ENCODE results near the gene SKAP1.
"Not testable (repeated sequence)": the region's sequence is repeated elsewhere in the genome, so short reads cannot be mapped to it uniquely, and the experiment has no call there.

SKAP1 gene

DNA sequence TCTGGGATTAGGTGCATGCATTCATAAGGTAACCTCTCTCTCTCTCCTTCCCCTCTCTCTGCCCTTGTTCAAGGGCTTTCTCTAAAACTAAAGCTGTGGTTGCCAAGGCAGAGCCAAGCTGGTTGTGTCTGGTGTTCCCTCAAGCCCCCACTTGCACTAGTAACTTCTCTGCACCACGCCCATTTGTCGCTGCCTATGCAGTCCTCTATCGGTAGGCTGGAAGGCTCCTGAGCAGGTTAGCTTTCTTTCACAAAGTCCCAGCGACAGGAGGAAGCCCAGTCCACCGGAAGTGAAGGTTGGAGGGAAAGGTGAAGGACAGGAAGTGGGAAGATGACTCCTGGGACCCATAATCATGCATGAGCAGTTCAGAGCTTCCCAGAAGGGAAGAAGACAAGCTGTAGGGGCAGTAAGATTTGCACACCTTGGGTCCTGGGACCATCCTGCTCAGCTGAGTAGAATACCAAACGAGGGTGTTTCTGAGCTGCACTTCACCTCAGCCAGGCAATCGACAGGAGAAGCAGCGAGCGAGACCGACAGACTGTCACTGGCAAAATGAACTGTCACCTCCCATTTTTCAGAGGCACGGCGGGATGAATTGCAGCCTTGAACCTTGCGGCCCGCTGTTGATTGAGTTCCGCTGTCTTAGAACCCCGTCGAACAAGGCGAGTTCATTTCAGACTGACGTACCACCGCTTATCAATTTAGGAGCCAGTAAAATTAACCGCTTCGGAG, 14.7 kb upstream of the SKAP1 start:
- no peak for DNase-seq

DNA sequence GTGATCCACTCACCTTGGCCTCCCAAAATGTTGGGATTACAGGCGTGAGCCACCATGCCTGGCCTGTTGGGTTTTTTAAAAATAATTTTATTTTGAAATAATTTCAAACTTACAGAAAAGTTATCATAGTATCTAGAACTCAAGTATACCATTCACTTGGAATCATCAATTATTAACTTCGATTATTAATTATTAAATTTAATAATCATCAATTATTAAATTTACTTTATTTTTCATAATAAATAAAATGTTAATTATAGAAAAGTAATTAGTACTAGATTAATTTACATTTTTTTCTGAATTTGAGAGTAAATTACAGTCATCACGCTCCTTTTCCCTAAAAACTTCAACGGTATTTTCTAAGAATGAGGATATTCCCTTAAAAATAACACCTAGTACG, 13.7 kb upstream of the SKAP1 start:
- no peak for DNase-seq

DNA sequence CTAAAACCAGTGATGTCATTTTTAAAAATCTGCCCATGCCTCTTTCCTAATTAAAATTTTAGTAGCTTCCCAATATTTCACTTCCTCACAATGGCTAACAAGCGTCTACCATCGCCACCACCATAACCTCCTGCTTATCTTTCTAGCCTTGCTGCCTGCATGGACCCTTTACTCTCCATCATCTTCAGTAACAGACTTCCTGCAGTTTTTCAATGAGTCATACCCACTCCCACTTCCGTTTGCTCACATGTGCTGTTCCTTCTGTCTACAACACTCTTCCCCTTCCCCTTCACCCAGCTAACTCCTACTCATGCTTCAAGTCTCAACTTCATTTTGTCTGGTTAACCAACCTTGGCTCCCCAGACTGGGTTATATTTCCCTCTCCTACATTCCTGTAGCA, 12.8 kb upstream of the SKAP1 start:
- DNase-seq, result no peak

DNA sequence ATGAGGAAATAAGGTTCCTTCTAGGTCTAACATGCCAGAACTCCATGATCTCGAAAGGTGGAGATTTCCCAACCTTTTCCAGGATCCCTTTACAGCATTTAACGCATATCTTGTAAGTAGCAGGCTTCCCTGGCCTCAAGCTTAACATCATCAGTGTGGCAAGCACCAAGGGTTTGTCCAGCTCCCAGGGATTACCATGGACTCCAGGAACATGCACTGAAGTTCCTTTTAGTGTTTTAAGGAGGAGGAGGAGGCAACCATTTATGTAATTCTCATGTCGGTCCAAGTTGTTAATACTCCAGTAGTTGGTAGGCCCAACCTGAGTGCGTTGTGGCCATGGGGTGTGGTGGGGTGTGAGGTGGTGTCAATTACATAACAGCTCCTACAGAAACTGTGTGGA, 11.8 kb upstream of the SKAP1 start:
- no peak for DNase-seq

DNA sequence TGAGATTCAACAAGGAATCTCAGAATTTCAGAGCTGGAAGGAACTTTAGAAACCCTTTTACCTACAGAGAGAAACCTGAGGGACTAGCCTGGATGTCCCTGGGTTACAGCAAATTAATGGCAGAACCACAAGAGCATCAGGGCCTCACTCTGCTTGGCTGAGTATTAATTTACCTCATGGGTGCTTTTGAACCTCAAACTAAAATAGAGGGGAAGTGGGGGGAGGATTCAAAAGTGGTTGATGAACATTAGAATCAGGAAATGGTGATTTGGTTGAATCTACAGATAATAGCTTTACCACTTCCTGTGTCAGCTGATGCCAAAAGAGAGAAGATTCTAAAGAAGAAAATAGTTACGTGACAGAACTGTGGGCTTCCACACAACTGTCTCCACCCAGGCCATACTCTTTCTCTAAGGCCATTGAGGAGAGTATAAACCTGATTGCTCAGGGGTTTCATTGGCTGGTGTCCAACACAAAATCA, 11.3 kb upstream of the SKAP1 start:
- no peak for DNase-seq

DNA sequence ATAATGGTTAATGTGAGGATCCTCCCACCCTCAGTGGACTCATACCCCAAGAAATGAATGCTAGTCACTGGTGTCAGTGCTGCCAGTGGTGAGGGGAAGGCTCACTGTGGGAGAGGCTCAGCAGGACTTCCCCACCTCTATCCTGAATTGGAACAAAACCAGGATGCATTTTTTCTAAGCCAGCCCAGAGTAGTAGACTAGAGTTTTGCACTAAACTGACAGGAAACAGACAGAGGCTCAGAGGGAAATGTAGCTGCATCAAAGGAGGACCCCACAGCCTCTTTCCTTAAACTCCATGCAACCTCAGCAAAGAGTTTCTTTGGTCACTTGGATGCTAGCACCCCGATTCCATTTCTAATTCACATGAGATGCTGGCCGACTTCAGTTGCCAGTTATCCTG, 10.7 kb upstream of the SKAP1 start:
- no peak for DNase-seq

DNA sequence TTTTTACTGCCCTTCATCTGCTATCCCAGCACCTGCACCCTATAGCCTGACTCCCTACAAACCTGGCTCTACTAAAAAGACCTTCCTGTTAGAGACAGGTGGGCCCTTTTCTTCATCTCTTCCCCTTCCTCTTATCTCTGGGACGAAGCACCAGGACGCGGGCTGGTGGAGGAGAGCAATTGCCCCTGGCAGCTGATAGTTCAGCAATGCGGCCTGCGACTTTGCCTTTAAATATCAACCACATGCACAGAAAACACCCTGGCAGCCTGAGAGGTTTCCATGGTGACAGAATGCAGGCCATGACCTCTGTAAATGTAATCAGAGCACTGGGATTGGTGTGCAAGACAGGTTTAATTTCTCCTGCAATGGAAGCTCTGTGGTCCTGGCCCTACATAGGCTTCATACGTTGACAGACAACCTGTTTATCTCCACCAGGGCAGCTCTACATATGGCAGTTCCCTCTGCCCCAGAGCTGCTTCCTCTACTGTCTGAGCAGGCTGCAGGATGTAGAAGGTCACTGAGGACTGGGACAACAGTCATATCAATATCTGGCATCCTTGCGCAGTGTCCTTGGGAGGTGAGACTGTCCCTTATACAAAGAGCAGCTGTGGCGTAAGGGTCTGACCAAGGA, 10.0 kb upstream of the SKAP1 start:
- DNase-seq, result no peak

DNA sequence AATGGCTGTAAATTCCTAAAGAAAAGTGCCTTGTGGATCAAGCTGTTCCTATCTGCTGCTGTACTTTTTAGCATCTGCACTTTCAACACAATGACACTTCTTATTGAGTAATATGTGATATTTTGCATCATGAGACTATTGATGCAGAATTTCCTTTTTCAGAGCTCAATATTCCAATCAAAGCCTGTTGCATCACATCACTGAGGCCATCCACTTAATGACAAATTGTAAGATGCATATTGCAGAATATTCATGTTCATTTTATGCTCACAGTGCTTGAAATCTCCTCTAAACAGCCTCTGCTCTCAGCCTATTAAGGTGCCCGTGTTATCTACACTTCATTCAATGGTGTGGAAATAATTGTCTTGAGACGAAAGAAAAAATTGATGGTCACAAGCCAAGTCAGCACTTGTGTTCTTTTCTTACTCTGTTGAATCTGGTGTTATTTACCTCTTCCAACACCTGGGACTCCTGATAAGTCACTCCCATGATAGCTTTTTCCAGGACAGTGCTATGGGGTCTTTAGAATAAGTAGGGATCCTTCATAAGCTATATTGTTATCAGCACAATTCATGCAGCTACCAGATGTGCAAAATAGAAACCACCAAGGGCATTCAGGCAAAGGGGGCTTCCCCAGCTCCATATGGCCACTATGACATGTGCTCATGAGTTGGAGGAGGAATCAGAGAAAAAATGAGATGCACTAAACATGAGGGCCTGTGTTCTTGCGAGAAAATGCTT, 9.3 kb upstream of the SKAP1 start:
- no peak for DNase-seq

DNA sequence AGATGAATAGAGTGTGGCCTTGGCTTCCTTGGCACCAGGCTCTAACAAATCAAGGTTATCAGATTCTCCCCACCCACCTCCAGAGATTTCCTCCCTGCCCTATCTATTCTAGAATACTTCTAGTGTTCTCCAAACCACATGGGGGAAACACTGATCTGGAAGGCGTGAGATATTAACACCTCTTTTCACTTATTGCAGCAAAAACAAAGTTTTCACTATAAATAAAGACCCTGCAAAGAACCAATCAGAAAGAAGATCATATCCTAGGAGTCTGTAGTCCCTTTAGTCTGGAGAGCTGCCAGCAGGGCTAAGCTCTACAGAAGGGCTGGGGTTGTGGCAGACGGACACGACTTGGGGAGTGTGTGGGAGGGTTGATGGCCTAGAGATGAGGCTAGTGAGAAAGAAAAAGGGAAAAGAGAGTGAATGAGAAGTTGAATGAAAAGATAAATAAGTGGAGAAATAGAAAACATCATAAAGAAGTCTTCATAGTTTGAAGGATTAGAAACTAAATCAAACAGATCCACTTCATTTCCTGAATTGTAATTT, 8.6 kb upstream of the SKAP1 start:
- DNase-seq, result no peak

DNA sequence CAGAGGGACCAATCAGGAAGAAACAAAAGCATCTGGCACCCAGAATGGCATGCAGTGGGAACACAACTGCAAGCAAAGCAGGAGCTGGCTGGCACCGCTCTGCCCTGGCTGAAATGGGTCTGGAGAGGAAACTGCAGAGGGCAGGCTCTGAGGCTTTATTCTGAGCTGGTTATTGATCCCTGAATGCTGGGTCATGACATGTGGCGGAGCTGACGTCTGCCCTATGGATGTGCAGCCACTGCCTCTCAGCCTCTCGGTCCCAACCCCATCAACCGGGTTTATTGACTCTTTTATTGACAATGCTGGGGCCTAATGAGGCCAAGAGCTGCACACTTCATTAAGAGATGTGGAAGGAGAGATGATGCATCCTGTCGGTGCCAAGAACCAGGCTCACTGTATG, 3.9 kb upstream of the SKAP1 start:
- no peak for DNase-seq

DNA sequence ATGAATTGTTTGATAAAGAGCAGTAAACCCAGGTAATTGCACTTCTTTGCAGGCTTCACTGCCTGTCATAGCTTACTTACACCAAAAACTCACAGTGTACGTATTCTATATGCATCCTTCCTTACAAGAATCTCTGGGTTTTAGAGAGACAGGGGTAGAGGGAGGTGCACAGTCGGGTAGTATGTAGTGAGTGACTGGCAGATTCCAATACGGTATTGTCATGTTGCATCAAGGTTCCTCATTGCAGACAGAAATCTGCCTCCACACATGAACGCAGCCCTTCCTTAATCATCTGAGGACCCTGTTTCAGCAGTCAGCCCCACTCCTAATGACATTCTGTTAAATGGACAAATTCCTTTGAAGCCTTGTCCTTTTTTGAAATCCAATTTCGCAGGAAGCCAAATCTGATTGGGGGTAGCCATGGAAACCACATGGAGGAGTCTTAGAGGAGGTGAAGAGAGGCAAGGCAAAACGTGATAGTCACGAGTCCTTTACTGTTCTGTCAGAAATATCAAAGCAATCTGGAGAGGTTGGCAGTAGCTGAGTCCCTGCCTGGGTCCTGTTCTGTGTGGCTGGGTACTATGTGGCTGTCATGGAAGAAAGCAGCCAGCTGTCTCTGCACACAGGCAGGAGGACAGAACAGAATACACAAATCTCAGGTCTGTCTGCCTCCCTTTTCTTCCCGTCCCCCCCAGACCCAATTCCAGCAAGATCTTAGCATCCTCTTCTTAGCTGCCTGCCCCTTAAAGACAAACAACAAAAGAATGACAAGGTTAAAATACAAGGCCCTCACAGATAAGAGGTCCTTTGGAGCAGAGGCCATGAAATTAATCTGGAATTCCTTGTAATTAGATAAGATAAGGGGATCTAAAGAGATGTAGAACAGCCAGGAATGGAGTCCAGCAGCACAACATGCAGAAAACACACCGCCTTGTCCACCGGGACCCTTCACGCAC, 3.1 kb upstream of the SKAP1 start:
- no peak for DNase-seq

DNA sequence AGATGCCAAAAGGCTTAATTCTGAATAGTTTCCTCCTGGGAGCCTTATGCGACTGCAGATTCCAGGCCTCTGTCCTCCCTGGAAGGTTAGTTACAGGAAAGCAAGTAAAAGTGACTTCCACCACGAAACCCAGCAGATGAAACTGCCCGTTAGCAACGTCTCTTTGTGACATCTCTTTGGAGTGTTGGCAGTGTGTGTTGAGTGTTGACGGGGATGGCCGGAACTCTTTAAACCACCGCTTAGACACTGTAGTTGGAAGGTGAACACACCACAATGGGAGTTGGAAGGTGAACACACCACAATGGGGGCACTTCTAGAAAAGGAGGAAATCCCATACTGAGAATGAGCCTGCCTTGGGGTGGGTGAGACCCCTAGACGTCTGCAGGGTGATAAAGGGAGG, 858 bp downstream of the SKAP1 start:
- DNase-seq, result no peak

DNA sequence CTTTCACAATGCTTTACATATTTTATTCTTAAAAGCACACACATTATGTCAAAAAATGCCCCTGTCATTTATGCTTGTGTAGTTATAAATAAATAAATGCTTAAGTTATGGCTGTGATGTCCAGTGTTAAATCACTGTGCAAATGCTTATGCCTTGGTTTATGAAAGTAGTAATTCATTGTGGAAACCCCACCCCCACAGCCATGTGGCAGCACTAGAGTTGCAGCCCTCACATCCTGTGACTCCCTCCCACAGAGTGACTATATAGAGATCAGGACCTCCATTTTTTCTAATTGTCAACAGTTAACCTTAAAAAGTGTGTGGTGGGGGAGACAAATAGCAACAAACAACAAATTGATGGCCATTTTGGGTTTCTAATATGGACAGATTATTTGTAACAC, 2.4 kb downstream of the SKAP1 start:
- no peak for DNase-seq

DNA sequence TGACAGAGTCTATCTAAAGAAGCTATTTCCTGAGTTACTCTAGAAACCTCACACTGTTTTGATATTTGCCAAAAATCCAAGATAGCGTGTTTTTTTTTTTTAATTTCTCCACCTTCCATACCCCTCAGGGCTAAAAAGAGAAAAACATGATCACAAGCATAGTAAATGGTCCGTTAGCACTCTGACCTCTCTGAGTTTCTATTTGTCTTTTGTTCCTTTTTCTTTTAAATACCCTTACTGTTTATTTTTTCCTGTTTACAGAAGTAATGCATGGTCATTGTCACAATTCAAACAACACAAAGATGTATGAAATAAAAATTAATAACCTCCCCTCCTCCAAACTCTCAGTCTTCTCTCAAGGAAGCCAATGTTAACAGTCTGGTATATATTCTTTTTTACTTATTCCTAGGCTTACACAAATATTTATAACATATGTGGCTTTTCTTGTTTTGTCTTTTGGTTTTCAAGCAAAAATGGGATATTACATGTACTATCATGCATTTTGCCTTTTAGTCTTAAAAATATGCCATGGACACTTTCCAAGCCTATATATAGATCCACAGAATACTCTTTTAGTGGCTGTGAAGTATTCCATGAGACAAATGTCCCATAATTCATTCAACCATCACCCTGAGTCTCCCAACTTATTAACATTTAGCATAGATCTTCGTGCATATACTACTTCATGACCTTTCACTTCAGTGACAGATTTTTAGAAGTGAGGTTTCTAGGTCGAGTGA, 3.1 kb downstream of the SKAP1 start:
- DNase-seq, result no peak

DNA sequence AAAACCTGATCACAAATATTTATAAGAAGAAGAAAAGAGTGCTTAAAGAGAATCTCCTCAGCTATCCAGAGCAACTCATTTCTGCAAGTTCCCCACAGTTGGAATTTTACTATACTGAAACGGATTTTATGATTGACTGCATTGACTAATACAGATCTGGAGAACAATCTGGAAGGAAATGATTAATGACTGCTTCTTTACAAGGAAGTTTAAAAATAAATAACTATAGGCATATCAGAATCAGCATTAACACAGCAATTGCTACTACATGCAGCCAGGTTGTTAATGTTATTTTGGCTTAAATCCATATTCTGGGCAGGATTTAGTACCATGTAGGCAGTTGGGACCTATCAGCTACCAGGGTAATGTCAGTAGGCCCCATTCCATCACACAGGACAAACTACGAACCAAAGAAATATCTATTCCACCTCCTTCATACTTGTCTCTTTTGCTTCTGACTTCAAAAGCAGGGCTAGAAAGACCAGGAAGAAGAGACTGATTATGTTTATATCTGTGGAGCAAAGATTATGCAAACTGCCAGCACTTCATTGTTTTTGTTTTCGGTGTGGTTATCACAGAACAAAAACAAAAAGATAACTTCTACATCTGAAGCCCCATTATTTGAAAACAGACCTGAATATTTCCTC, 3.9 kb downstream of the SKAP1 start:
- DNase-seq, result no peak

DNA sequence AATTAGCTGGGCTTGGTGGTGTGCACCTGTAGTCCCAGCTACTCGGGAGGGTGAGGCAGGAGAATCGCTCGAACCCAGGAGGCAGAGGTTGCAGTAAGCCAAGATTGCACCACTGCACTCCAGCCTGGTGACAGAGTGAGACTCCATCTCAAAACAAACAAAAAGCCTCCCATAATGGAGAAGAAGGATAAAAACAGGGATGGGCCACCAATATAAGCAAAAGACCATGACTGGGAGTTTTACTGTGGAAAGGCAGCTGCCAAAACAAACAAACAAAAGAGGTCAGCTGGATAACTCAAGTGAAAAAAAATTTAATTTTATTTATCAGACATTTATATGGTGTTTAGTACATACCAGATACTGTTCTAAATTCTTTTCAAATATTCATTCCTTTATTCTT, 8.0 kb downstream of the SKAP1 start:
- DNase-seq, result not testable (repeated sequence)

DNA sequence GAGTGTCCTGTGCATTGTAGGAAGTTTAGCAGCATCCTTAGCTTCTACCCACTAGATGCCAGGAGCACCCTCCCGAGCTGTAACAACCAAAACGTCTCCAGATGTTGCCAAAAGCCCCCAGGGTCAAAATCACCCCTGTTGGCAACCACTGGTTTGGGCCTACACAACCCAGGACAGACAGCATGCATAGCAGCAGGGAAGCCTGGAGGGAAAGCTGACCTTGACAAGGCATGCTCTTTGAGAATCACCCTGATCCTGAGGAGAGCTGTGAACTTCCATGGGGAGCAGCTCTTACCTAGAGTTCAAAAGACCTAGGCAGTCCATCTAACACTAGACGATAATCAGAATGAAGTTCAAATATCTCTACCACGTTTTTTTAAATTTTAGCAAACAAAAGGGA, 9.2 kb downstream of the SKAP1 start:
- no peak for DNase-seq

DNA sequence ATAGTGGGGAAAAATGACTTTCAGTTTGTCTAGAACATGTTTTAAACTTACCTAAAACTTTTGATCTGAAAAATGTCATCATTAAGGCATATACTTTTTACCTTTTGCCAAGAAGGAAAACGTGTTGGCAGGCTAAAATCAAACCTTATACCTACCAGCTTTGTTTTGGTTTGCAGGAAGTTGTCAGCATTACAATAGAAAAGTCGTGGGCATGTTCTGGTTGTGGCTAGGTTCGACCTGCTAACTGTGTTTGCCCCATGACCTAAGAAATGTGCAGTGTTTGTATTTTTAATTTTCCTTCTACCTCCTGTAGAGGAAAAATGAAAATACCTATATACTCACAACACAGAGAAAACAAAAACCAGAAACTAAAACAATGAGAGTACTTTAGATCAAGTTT, 13.0 kb downstream of the SKAP1 start:
- no peak for DNase-seq

DNA sequence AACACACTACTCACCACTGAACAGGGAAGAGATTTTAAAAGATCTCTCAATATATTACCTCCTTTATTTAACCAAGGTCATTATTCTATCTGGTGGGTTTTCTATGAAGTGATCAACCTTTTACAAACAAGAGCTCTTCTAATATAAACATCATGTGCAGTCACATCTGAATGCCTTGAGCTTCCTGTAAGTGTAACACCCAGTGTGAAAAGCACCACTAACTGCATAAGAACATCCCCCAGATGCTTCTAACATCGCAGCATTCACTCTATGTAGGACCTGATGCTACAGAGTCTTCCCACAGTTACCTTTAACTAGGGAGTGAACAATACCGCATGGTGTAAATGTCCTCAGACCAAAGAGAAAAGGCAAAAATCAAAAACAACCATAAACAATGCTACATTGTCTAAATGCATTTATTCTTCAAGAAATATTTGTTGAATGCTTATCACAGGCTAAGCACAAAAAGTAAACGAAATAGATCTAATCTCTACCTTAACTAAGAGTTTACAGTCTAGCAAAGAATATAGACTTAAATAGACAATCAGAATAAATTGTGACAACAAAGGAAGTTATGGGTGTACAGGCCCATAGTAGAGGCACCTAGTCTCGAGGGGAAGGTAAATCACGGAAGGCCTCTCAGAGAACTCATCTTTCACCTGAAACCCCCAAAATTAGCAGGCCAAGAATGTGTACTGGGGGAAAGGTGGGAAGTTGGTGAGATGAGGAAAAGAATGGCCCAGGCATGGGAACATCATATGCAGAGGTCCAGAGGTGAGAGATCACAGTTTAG, 16.2 kb downstream of the SKAP1 start:
- no peak for DNase-seq

DNA sequence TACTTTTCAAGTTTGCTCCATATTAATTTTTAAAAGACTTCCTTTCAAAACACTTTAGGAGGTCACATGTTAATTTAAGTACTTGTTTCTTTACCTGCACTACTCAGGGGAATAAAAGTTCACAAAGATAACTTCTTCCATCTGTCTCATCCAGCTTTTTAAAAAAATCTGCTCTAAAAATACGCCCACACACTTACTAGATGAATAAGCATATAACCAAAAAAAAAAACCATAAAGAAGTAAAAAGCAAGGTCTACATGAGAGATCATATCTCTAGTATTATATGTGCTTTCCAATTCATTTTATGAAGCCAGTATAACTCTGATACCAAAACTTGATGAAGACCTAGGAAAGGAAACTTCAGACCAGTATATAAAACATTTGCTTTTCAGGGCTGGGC, 17.2 kb downstream of the SKAP1 start:
- DNase-seq, result no peak

DNA sequence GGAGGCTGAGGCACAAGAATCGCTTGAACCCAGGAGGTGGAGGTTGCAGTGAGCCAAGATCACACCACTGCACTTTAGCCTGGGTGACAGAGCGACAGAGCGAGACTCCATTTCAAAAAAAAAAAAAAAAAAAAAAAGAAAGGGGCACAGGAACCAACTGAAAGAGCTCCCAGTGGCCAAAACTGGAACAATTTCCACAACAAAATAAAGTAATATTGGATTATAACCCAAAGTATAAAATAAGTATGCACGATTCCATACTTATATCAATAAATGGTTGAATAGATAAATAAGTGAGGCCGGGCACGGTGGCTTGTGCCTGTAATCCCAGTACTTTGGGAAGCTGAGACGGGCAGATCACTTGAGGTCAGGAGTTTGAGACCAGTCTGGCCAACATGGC, 19.2 kb downstream of the SKAP1 start:
- DNase-seq, result not testable (repeated sequence)
